ENCODE results near the gene PRUNE2.

The PRUNE2 gene

GRCh38 chr9:76628155-76628554 lies 277.8 kb downstream of the PRUNE2 start:
- DNase-seq (ENCODE audit: extremely low read depth, low read depth): no peak
- H3K4me3 ChIP-seq (replicated peaks; ENCODE audit: low read depth, low read length): no peak overlapping the region
- no peak for TF ChIP-seq CTCF (IDR thresholded peaks at IDR 0.05; ENCODE audit: low read depth, low read length, missing control alignments)

GRCh38 chr9:76626980-76627379 lies 278.9 kb downstream of the PRUNE2 start:
- TF ChIP-seq CTCF (IDR thresholded peaks at IDR 0.05; ENCODE audit: low read depth, low read length, missing control alignments): no peak
- no peak for DNase-seq (ENCODE audit: extremely low read depth, low read depth)

GRCh38 chr9:76626141-76626540 lies 279.8 kb downstream of the PRUNE2 start:
- no peak overlapping the region for H3K4me3 ChIP-seq (replicated peaks; ENCODE audit: low read depth, low read length)
- TF ChIP-seq CTCF (IDR thresholded peaks at IDR 0.05; ENCODE audit: low read depth, low read length, missing control alignments): no peak
- DNase-seq (ENCODE audit: extremely low read depth, low read depth): no peak

More at GRCh38 chr9:76626980-76627379, 278.9 kb downstream of the PRUNE2 start:
- H3K4me3 ChIP-seq (replicated peaks; ENCODE audit: low read depth, low read length): no peak overlapping the region

GRCh38 chr9:76624391-76625048 lies 281.4 kb downstream of the PRUNE2 start:
- TF ChIP-seq CTCF (IDR thresholded peaks at IDR 0.05; ENCODE audit: low read depth, low read length, missing control alignments): no peak
- H3K4me3 ChIP-seq (replicated peaks; ENCODE audit: low read depth, low read length): no peak overlapping the region
- DNase-seq (ENCODE audit: extremely low read depth, low read depth): no peak

GRCh38 chr9:76620996-76621395 lies 284.9 kb downstream of the PRUNE2 start:
- TF ChIP-seq CTCF (IDR thresholded peaks at IDR 0.05; ENCODE audit: low read depth, low read length, missing control alignments): no peak
- no peak for DNase-seq (ENCODE audit: extremely low read depth, low read depth)
- no peak overlapping the region for H3K4me3 ChIP-seq (replicated peaks; ENCODE audit: low read depth, low read length)

- TF ChIP-seq CTCF (IDR thresholded peaks at IDR 0.05; ENCODE audit: low read depth, low read length, missing control alignments): no peak
- no peak overlapping the region for H3K4me3 ChIP-seq (replicated peaks; ENCODE audit: low read depth, low read length)
- DNase-seq (ENCODE audit: extremely low read depth, low read depth): no peak
Observed at GRCh38 chr9:76620581-76620980, 285.3 kb downstream of the PRUNE2 start.

- no peak for DNase-seq (ENCODE audit: extremely low read depth, low read depth)
- TF ChIP-seq CTCF (IDR thresholded peaks at IDR 0.05; ENCODE audit: low read depth, low read length, missing control alignments): no peak
- H3K4me3 ChIP-seq (replicated peaks; ENCODE audit: low read depth, low read length): no peak overlapping the region
Observed at GRCh38 chr9:76619640-76620039, 286.3 kb downstream of the PRUNE2 start.

Measured in HFF-Myc (cell line).